ENCODE data around the gene MYH7.

Gene MYH7

GRCh38 chr14:23469906-23470403 is 34.5 kb upstream of the MYH7 start:
- TF ChIP-seq, protein P1, sequence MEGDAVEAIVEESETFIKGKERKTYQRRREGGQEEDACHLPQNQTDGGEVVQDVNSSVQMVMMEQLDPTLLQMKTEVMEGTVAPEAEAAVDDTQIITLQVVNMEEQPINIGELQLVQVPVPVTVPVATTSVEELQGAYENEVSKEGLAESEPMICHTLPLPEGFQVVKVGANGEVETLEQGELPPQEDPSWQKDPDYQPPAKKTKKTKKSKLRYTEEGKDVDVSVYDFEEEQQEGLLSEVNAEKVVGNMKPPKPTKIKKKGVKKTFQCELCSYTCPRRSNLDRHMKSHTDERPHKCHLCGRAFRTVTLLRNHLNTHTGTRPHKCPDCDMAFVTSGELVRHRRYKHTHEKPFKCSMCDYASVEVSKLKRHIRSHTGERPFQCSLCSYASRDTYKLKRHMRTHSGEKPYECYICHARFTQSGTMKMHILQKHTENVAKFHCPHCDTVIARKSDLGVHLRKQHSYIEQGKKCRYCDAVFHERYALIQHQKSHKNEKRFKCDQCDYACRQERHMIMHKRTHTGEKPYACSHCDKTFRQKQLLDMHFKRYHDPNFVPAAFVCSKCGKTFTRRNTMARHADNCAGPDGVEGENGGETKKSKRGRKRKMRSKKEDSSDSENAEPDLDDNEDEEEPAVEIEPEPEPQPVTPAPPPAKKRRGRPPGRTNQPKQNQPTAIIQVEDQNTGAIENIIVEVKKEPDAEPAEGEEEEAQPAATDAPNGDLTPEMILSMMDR (IDR thresholded peaks at IDR 0.05), result no peak

DNA sequence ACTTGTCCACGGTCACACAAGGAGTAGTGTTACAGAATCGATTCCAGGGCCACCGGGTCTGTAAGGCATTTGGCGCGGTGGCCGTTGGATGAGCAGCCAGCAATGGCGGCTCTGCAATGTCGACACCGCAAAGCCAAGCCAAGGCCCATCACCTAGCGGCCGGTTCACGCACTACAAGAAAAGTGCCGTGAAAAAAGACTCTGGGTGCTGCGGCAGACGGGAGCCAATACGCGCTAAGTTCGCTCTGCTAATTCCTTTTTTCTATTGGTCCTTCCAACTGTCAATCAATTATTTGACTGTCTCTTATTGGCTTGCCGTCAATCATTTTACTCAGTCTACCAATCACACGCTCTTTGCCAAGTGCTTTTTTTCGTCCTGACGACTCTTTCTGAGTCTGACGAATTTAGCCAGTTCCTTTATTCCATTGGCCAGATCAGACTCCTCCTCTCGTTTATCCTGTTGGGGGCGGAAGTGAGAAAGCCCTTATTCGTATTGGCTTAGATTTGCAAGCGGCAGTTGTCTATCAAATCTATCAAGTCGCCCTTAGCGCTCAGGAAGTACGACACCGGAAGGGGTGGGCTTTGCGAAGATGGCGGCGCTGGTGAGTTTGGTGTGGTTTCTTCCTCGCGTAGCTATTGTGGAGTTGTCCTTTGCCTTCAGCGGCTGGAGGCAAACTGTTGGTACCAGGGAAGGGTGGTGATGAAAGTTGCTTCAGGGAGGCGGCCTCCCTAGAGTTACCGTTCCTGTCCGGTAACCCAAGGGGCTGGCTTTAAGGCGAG is 33.9 kb upstream of the MYH7 start, which contains the start of gene NGDN:
Gene NGDN, plus strand, starts transcription at position 577 of the 779 bp plus-strand sequence. Its CDS starts 13 bp downstream, at position 590.
- TF ChIP-seq, protein P1 (IDR thresholded peaks at IDR 0.05), result peak; percentile 73

GRCh38 chr14:23468704-23469126 is 33.3 kb upstream of the MYH7 start:
- TF ChIP-seq, protein P1 (IDR thresholded peaks at IDR 0.05), result no peak

GRCh38 chr14:23465261-23465660 is 29.8 kb upstream of the MYH7 start:
- TF ChIP-seq, protein P1 (IDR thresholded peaks at IDR 0.05), result no peak

- TF ChIP-seq, protein P1 (IDR thresholded peaks at IDR 0.05), result no peak
These were observed 29.2 kb upstream of the MYH7 start for GRCh38 chr14:23464700-23465099.

GRCh38 chr14:23460960-23461359 is 25.5 kb upstream of the MYH7 start:
- TF ChIP-seq, protein P1 (IDR thresholded peaks at IDR 0.05), result no peak

- TF ChIP-seq, protein P1 (IDR thresholded peaks at IDR 0.05), result no peak
These were observed 22.4 kb upstream of the MYH7 start for GRCh38 chr14:23457587-23458445.

Measured in LNCAP (cell line).